ENCODE data around the gene SMIM17. TPM values are rescaled to one million over a fixed set of nuclear protein-coding genes. Genes with fewer than 3 reads are reported as not detected.
A peak's percentile ranks its signal among the peaks of the same experiment; 100 is the strongest.

The SMIM17 gene
- total and polyA plus RNA-seq, 2 of the 13 experiments (the other 11 are each of a cell fraction or from before 2014, with no cell fraction given), result 0.21 to 0.53 TPM

DNA sequence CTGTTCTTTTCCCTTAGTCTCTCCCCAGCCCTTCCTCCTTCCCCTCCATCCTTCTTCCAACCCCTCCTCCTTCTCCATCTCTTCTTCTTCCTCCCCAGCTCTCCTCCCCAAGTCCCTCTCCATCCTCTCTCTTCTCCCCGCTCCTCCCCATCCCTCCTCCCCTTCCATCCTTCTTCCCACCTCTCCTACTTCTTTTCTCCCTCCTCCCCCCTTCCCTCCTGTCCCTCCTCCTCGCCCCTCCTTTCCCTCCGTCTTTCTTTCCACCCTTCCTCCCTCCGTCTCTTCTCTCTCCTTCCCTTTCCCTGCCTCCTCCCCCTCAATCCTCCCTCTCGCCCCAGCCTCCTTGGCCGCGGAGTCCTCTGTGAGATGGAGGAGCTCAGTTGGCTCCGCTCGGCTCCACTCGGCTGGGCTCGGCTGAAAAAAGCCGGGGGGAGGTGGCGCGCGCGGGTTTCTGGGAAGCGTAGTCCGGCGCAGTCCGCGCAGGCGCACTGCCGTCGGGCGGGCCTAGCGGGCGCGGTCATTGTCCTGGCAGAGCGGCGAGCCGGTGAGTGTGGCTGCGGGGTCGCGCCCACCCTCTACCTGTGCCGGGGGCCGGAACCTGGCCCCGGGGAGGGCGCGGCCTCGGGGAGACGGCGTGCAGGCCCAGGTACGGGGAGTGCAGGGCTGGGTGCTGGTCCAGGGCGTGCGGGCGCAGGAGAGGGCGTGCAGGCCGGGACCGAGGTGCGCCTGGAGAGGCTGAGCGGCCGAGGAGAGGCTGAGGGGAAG, 48.0 kb upstream of the SMIM17 start, which contains the start of gene ZNF71 (continued):
- TF ChIP-seq ZNF772 (CRISPR knock-in tag; IDR thresholded peaks at IDR 0.05), result peak; percentile 76
- TF ChIP-seq, protein P1, sequence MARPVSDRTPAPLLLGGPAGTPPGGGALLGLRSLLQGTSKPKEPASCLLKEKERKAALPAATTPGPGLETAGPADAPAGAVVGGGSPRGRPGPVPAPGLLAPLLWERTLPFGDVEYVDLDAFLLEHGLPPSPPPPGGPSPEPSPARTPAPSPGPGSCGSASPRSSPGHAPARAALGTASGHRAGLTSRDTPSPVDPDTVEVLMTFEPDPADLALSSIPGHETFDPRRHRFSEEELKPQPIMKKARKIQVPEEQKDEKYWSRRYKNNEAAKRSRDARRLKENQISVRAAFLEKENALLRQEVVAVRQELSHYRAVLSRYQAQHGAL (CRISPR knock-in tag; IDR thresholded peaks at IDR 0.05; ENCODE audit: not compliant biosample characterization), result peak; percentile 86
- no peak for TF ChIP-seq HDAC2 (CRISPR knock-in tag; IDR thresholded peaks at IDR 0.05)
- peak; percentile 54 for TF ChIP-seq PHF20 (CRISPR knock-in tag; IDR thresholded peaks at IDR 0.05)
- peak; percentile 21; the same call in 1 of the 2 replicates for TF ChIP-seq CREM (IDR thresholded peaks at IDR 0.05)
- no peak for TF ChIP-seq CREM (CRISPR knock-in tag; IDR thresholded peaks at IDR 0.05)
- TF ChIP-seq FOXK1 (CRISPR knock-in tag; IDR thresholded peaks at IDR 0.05; ENCODE audit: borderline replicate concordance, low read depth), result no peak
- TF ChIP-seq ZNF44 (CRISPR knock-in tag; IDR thresholded peaks at IDR 0.05), result 0 out of 2 replicates have a peak, but pooled peaks have one; percentile 56
- TF ChIP-seq REL (CRISPR knock-in tag; conservative IDR thresholded peaks at IDR 0.05), result 0 out of 2 replicates have a peak, but pooled peaks have one; percentile 63
- TF ChIP-seq, protein P2, sequence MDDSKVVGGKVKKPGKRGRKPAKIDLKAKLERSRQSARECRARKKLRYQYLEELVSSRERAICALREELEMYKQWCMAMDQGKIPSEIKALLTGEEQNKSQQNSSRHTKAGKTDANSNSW (CRISPR knock-in tag; IDR thresholded peaks at IDR 0.05; ENCODE audit: borderline replicate concordance), result 0 out of 2 replicates have a peak, but pooled peaks have one; percentile 40

DNA sequence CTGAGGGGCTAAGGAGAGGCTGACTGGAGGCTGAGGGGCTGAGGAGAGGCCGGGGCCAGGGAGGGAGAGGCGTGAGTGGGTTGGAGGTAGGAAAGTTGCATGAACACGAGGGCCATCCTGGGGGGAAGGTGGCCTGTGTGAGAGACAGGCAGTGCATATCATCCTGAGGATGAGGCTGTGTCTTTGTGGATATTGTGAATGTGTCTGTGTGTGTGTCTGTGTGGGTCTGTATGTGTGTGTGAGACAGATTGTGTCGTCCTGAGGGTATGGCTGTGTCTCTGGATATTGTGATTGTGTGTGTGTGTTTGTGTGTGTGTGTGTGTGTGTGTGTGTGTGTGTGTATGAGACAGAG, 47.4 kb upstream of the SMIM17 start:
- Histone ChIP-seq H3K9me3 (ENCODE audit: low read length) (peaks cover 22% of the 10 kb centered on the region), H2AFZ (ENCODE audit: low read length) (peak overlapping the region; percentile 78), H3K79me2 (ENCODE audit: insufficient read depth, low read length) (peaks cover 9% of the 10 kb centered on the region), H3K36me3 (replicated peaks in 1 of 2; ENCODE audit: control insufficient read depth in 1 of 2, insufficient read depth in 2 of 2, low read length in 2 of 2) (no peaks in the 10 kb centered on the region), H3K27me3 (ENCODE audit: control insufficient read depth in 1 of 2, insufficient read depth in 2 of 2, low read length in 2 of 2) (no peaks in the 10 kb centered on the region; a peak in 1 of 5 replicates), H3K27ac (ENCODE audit: extremely low read length, insufficient read depth, low read length) (peak overlapping the region; percentile 48), H4K20me1 (ENCODE audit: insufficient read depth, low read length) (no peaks in the 10 kb centered on the region), H3K4me3 (replicated peaks in 1 of 3; ENCODE audit: insufficient read depth in 1 of 3, low read depth in 2 of 3, low read length in 3 of 3) (peak overlapping the region; percentile 66 to 100 (median 100)), H3K9ac (ENCODE audit: insufficient read depth, low read depth, low read length) (peak overlapping the region; percentile 85), H3K4me1 (ENCODE audit: insufficient read depth, low read length) (peaks cover 17% of the 10 kb centered on the region), H3K4me2 (ENCODE audit: low read depth, low read length) (peak overlapping the region; percentile 97)
- BruUV-seq (replicated peaks), result no TSS peak
- no peak for DNase-seq (ENCODE audit: low spot score)
- ChIA-PET POLR2A (interaction anchor here (1.0 kb wide), 1 partner anchor 1086 kb away, joined by 3 read pairs; the partner anchor contains the start of gene ZNF551), CTCF (ENCODE audit: low intra/inter-chr PET ratio, low total read pairs) (no interaction called here)
- FAIRE-seq, result peak; percentile 63
- intact Hi-C loops (cut with micrococcal nuclease; ENCODE audit: unreplicated experiment), result no loop called here
- in situ Hi-C loops (cut with HindIII; ENCODE audit: extremely low pct_ligation_motif_present, low pct_unique_long_range_greater_than_20kb), result no loop called here
- 2% methylated on average over 4 of the region's 4 CpGs for WGBS (ENCODE audit: low lambda C conversion rate)
- ATAC-seq, result peak; percentile 71
- TF ChIP-seq, protein P3, sequence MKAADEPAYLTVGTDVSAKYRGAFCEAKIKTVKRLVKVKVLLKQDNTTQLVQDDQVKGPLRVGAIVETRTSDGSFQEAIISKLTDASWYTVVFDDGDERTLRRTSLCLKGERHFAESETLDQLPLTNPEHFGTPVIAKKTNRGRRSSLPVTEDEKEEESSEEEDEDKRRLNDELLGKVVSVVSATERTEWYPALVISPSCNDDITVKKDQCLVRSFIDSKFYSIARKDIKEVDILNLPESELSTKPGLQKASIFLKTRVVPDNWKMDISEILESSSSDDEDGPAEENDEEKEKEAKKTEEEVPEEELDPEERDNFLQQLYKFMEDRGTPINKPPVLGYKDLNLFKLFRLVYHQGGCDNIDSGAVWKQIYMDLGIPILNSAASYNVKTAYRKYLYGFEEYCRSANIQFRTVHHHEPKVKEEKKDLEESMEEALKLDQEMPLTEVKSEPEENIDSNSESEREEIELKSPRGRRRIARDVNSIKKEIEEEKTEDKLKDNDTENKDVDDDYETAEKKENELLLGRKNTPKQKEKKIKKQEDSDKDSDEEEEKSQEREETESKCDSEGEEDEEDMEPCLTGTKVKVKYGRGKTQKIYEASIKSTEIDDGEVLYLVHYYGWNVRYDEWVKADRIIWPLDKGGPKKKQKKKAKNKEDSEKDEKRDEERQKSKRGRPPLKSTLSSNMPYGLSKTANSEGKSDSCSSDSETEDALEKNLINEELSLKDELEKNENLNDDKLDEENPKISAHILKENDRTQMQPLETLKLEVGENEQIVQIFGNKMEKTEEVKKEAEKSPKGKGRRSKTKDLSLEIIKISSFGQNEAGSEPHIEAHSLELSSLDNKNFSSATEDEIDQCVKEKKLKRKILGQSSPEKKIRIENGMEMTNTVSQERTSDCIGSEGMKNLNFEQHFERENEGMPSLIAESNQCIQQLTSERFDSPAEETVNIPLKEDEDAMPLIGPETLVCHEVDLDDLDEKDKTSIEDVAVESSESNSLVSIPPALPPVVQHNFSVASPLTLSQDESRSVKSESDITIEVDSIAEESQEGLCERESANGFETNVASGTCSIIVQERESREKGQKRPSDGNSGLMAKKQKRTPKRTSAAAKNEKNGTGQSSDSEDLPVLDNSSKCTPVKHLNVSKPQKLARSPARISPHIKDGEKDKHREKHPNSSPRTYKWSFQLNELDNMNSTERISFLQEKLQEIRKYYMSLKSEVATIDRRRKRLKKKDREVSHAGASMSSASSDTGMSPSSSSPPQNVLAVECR (CRISPR knock-in tag; IDR thresholded peaks at IDR 0.05; ENCODE audit: borderline replicate concordance), result peak; percentile 59
- no peak for TF ChIP-seq ZNF562 (CRISPR knock-in tag; IDR thresholded peaks at IDR 0.05; ENCODE audit: borderline replicate concordance)
- TF ChIP-seq ZNF34 (CRISPR knock-in tag; IDR thresholded peaks at IDR 0.05; ENCODE audit: borderline replicate concordance), result no peak
- TF ChIP-seq FOXP1 (IDR thresholded peaks at IDR 0.05), result no peak
- TF ChIP-seq FOXP1 (CRISPR knock-in tag; IDR thresholded peaks at IDR 0.05), result no peak
- TF ChIP-seq ZNF354B (CRISPR knock-in tag; IDR thresholded peaks at IDR 0.05), result no peak
- no peak for TF ChIP-seq ZNF484 (CRISPR knock-in tag; IDR thresholded peaks at IDR 0.05; ENCODE audit: borderline replicate concordance, low read depth)
- no peak for TF ChIP-seq PTBP1 (IDR thresholded peaks at IDR 0.05; ENCODE audit: low read depth, low read length, poor library complexity, severe bottlenecking)

Measured in HepG2 (cell line).